Measurements from ENCODE around the gene LILRB2.
"Not testable (repeated sequence)": the region's sequence is repeated elsewhere in the genome, so short reads cannot be mapped to it uniquely, and the experiment has no call there.

The LILRB2 gene

DNA sequence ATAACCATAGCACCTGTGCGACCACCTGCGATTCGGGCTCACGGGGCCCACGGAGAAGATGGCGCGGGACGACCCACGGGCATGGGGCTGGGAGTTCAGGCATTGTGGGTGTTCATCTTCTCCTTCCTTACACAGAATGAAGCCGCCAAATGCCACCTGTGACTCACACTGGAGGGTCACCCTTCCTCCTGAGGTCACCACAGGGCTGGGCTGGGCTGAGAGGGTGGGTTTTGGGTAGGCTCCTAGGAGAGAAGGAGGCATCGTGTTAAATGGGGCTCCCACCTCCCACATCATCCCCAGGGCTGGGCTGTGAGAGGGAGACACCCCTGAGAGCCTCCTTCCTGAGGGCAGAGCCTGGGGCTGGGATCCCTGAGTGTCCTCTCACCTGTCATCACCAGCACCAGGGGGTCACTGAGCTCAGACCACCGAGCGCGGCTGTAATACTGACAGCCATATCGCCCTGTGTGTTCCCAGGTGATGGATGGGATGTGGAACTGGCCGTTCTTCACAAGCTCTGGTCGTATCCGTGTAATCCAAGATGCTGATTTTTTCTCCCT lies 1.4 kb downstream of the LILRB2 start:
- Histone ChIP-seq H3K9me3 (ENCODE audit: low read depth, low read length) (no peaks in the 10 kb centered on the region), H3K27ac (no peak overlapping the region), H3K36me3 (ENCODE audit: insufficient read depth, low read length) (no peaks in the 10 kb centered on the region), H3K4me3 (no peak overlapping the region), H3K9ac (ENCODE audit: insufficient read length) (no peak overlapping the region)
- no peak for DNase-seq (ENCODE audit: low read depth, low spot score)
- no peak for TF ChIP-seq FOXP2 (optimal IDR thresholded peaks at IDR 0.05; ENCODE audit: control extremely low read depth, extremely low read length, insufficient read depth)
- no peak for TF ChIP-seq POLR2AphosphoS5 (IDR thresholded peaks at IDR 0.05; ENCODE audit: borderline replicate concordance, low read depth, low read length)
- TF ChIP-seq EZH2 (IDR thresholded peaks at IDR 0.05): no peak

DNA sequence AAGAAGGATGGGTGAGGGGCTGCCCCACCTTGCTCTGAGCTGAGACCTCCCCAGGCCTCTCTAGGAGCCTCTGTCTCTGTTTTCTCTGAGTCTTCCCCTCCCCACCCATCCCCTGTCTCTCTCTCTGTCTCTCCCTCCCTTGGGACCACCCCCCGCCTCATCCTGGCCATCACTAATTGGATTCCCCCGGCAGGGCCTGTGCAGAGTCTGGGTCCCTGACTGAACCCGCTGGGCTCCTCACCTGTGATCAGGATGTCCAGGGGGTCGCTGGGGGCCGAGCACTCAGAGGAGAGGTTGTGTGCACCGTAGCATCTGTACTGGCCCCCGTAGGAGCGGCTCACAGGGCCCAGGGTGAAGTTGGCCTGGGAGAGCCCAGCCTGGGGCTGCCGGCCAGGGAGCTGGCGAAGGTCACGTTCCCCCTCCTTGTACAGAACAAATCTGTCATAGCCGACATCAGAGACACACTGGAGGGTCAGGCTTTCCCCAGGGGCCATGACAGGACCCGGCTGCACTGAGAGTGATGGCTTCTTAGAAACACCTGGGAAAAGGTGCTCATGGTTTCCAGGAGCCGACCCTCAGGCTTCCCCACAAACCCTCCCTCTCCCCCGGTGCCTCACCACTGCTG lies 2.2 kb downstream of the LILRB2 start:
- not testable (repeated sequence) for DNase-seq (ENCODE audit: low read depth, low spot score)

DNA sequence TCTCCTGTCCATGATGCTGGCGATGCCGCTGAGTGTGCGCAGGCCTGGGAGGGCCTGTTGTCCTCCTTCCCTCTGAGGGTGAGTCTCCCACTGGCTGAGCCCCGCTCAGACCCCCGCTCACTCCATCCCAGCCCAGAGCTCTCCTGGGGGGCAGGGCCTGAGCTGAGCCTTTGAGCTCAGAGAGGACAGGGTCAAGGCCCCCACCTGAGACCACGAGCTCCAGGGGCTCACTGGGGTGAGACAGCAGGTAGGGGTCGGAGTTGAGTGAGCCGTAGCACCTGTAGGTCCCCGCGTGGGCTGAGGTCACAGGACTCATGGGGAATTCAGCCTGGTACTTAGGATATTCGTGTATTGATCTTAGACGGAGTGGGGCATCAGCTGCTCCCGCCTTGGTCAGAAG lies 2.9 kb downstream of the LILRB2 start:
- H3K4me3 ChIP-seq; H3K27ac ChIP-seq; H3K36me3 ChIP-seq (ENCODE audit: insufficient read depth, low read length): not testable (repeated sequence)

More for the DNA sequence above, 2.2 kb downstream of the LILRB2 start:
- H3K9me3 ChIP-seq (ENCODE audit: low read depth, low read length); H3K36me3 ChIP-seq (ENCODE audit: insufficient read depth, low read length); H3K9ac ChIP-seq (ENCODE audit: insufficient read length); H3K4me3 ChIP-seq; H3K27ac ChIP-seq: not testable (repeated sequence)

DNA sequence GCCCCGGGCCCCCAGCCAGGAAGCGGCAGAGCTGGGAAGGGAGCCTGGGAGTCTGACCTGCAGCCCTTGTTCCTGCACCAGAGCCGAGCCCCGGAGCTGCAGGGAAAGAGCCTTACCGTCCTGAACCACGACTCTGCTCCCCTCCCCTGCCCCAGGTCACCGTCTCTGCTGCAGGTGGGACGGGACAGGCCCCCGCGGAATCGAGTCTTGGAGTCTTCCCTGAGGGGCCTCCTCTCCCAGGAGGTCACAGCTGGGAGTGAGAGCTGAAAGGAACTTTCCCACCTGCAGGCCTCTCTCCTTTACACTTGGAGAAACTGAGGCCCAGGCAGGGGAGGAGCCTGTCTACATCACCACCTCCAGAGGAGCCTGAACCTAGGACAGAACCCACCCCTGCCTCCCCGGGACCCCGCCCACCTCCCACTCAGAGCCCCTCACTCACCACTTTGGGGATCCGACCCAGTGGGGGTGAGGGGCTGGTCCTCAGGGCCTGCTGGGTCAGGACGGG lies 3.7 kb downstream of the LILRB2 start:
- not testable (repeated sequence) for H3K4me3 ChIP-seq; H3K36me3 ChIP-seq (ENCODE audit: insufficient read depth, low read length); H3K9me3 ChIP-seq (ENCODE audit: low read depth, low read length); H3K27ac ChIP-seq; DNase-seq (ENCODE audit: low read depth, low spot score); H3K9ac ChIP-seq (ENCODE audit: insufficient read length)

More for the DNA sequence above, 2.9 kb downstream of the LILRB2 start:
- not testable (repeated sequence) for H3K9ac ChIP-seq (ENCODE audit: insufficient read length); H3K9me3 ChIP-seq (ENCODE audit: low read depth, low read length); DNase-seq (ENCODE audit: low read depth, low spot score)

DNA sequence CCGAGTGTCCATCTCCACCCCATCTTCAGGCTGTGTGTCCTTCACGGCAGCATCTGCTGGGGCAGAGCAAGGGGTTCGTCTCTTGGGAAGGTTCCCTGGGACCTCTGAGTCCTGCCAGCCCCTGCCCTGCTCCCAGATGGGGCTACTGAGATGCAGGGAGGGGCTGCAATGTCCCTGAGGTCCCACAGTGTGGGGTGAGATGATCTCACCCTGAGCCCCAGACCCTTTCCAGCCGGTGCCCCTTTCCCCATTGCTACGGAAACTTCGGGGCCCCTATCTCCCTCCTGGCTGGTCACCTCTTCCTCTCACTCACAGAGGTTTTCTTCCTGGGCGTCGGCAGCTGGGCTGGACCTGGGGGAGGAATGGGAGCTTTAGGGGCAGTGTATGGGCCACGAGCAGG lies 5.0 kb downstream of the LILRB2 start:
- Histone ChIP-seq H3K9me3 (ENCODE audit: low read depth, low read length) (no peaks in the 10 kb centered on the region), H3K27ac (no peak overlapping the region), H3K9ac (ENCODE audit: insufficient read length) (no peak overlapping the region), H3K36me3 (ENCODE audit: insufficient read depth, low read length) (no peaks in the 10 kb centered on the region), H3K4me3 (no peak overlapping the region)
- TF ChIP-seq FOXP2 (optimal IDR thresholded peaks at IDR 0.05; ENCODE audit: control extremely low read depth, extremely low read length, insufficient read depth) (no peak), EZH2 (IDR thresholded peaks at IDR 0.05) (no peak), POLR2AphosphoS5 (IDR thresholded peaks at IDR 0.05; ENCODE audit: borderline replicate concordance, low read depth, low read length) (no peak)
- DNase-seq (ENCODE audit: low read depth, low spot score): no peak

DNA sequence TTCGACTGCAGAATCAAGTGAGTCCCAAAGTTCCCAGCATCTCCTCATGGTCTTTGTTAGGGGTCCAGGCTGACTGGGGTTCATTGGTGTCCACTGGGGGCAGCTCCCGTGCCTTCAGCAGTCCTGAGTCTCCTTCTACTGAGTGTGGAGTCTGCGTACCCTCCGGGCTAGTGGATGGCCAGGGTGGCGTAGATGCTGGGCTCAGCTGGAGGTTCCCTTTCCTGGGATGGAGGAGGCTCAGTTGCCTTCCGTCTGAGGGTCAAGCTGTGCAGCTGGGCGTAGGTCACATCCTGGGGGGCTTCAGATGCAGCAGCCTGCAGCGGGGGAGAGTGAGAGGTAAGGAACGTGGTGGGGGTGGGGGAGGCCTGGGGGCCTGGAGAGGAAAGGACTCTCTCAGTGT lies 6.4 kb downstream of the LILRB2 start:
- H3K36me3 ChIP-seq (ENCODE audit: insufficient read depth, low read length); H3K4me3 ChIP-seq; H3K27ac ChIP-seq; H3K9ac ChIP-seq (ENCODE audit: insufficient read length); DNase-seq (ENCODE audit: low read depth, low spot score); H3K9me3 ChIP-seq (ENCODE audit: low read depth, low read length): not testable (repeated sequence)

DNA sequence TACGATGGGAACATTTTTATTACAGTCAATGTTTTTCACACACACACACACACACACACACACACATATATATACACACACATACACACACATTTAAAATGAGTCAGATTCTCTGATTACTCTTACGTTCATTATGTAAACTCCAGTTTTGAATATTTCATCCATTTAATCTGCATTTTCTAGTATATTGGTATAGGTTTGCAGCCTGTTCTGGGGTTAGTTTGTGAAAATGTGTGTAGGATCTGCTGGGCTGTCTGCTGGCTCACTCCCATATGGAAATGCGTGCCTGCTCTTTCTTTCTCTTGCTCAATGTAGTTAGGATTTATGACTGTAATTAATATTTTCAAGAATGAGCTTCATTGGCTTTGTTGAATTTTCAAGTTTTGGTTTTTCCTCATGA lies 7.1 kb downstream of the LILRB2 start:
- Histone ChIP-seq H3K36me3 (ENCODE audit: insufficient read depth, low read length) (no peaks in the 10 kb centered on the region), H3K9me3 (ENCODE audit: low read depth, low read length) (no peaks in the 10 kb centered on the region), H3K4me3 (no peak overlapping the region), H3K9ac (ENCODE audit: insufficient read length) (no peak overlapping the region), H3K27ac (no peak overlapping the region)
- DNase-seq (ENCODE audit: low read depth, low spot score): no peak
- TF ChIP-seq FOXP2 (optimal IDR thresholded peaks at IDR 0.05; ENCODE audit: control extremely low read depth, extremely low read length, insufficient read depth) (no peak), POLR2AphosphoS5 (IDR thresholded peaks at IDR 0.05; ENCODE audit: borderline replicate concordance, low read depth, low read length) (no peak), EZH2 (IDR thresholded peaks at IDR 0.05) (no peak)

DNA sequence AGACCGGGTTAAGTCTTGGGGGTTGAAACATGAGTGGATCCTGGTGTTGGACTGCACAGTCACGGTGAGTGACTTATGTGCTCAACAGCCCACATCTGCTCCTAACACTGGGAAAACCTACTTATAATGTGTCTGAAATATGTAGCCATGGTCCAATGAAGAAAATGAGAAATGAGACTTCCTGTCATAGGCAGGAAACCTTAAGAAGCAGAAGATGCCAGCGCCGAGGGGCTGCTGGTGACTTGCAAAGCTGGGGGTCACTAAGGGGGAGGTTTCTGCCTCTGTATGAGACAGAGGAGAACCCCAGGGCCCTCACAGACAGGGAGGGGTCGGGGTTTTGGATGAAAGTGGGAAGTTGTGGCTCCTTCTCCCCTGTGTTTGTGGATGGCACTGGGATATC lies 8.7 kb downstream of the LILRB2 start:
- not testable (repeated sequence) for H3K27ac ChIP-seq; H3K9me3 ChIP-seq (ENCODE audit: low read depth, low read length); H3K9ac ChIP-seq (ENCODE audit: insufficient read length); H3K36me3 ChIP-seq (ENCODE audit: insufficient read depth, low read length); DNase-seq (ENCODE audit: low read depth, low spot score); H3K4me3 ChIP-seq

DNA sequence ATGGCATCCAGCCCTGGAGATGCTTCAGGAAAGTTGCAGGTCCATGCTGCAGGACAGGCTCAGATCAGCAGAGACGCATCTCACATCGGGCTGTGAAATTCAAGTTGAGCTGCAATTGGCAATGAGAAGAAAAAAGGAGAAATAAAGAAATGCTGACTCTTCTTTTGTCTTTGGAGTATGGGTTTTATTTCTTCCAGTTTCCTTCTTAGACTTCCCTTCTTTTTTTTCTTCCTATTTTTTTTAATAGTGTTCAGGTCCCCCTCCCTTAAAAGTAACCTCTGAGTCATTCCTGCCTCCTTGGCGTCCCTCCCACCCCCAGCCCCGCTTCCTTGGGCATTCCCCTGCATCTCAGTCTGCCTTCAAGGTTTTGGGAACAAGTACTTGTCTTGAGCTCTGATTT lies 9.3 kb downstream of the LILRB2 start:
- not testable (repeated sequence) for H3K27ac ChIP-seq; H3K9ac ChIP-seq (ENCODE audit: insufficient read length); H3K36me3 ChIP-seq (ENCODE audit: insufficient read depth, low read length); H3K9me3 ChIP-seq (ENCODE audit: low read depth, low read length); DNase-seq (ENCODE audit: low read depth, low spot score); H3K4me3 ChIP-seq

DNA sequence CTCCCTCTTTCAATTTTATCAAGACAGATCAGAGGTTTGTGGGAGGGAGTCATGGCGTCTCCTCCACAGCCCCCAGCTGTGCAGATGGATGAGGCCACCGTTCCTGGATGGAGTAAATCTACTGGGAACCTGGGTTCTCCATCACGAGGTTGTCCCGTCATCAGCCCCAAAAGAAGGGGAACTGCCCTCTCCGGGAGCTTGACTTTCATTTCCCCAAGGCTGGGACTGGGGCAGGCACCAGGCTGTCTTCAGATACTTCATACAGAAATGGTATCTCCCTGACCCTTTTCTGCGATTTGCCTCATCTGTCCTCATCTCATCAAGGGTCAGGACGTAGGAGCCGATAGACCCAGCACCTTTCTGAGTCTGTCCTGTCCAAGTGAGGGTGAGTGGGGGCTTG lies 9.8 kb downstream of the LILRB2 start:
- TF ChIP-seq FOXP2 (optimal IDR thresholded peaks at IDR 0.05; ENCODE audit: control extremely low read depth, extremely low read length, insufficient read depth) (no peak), EZH2 (IDR thresholded peaks at IDR 0.05) (no peak), POLR2AphosphoS5 (IDR thresholded peaks at IDR 0.05; ENCODE audit: borderline replicate concordance, low read depth, low read length) (no peak)
- Histone ChIP-seq H3K9me3 (ENCODE audit: low read depth, low read length) (no peaks in the 10 kb centered on the region), H3K36me3 (ENCODE audit: insufficient read depth, low read length) (no peaks in the 10 kb centered on the region), H3K9ac (ENCODE audit: insufficient read length) (no peak overlapping the region), H3K27ac (no peak overlapping the region), H3K4me3 (no peak overlapping the region)
- DNase-seq (ENCODE audit: low read depth, low spot score): no peak

Measured in SK-N-MC (cell line).